H1 (cell line): ENCODE measurements around the gene AIRE. TPM values are rescaled to one million over a fixed set of nuclear protein-coding genes. Genes with fewer than 3 reads are reported as not detected.

Experiments used
- BACH1 ChIP-seq: IDR thresholded peaks from 2 replicates; pipeline ENCODE4 v1.6.1; 2012; ENCODE audit warnings: low read length, improper control_type of control experiment
- RNF2 ChIP-seq: fragments of 200-900, 300-1000 bp; sonication (generic); IDR thresholded peaks from 2 replicates; pipeline ENCODE4 v1.7.1; 2016; ENCODE audit warnings: borderline replicate concordance, low read depth, mild to moderate bottlenecking, antibody characterized with exemption, low read length; ENCODE audit not compliant: poor library complexity, severe bottlenecking; ENCODE audit errors: missing control alignments
- polyA plus RNA-seq, 7 experiments: library from polyadenylated mRNA; depleted of rRNA in 3 of 7; stranded (reverse) in 5 of 7; unstranded in 2 of 7; fragments of >200 nt in 5 of 7; fragments of 200-250 nt in 2 of 7; gene quantifications; 1 replicate in 5 of 7; 2 replicates in 1 of 7; 4 replicates in 1 of 7; pipeline versions ENCODE4 v1.2.1 to v1.2.3, GENCODE V29; 2011 to 2013; ENCODE audit warnings: missing spikeins in 2 of 7, mixed read lengths in 2 of 7
- total RNA-seq: library from RNA; stranded (reverse); fragmentation: NEBNext Ultra II Directional; extraction: Animal tissue kit (Norgen Biotek cat#: 25700); gene quantifications from 2 replicates; pipeline ENCODE4 v1.2.1, GENCODE V29; 2021
- TF ChIP-seq, protein P1 (sequence below): IDR thresholded peaks from 2 replicates; pipeline ENCODE4 v1.6.1; 2011; ENCODE audit warnings: low read length, improper control_type of control experiment

Gene AIRE
- total and polyA plus RNA-seq, 2 of the 8 experiments (the other 6 are each of a cell fraction or from before 2014, with no cell fraction given): 0.09 TPM; not detected in 1

DNA sequence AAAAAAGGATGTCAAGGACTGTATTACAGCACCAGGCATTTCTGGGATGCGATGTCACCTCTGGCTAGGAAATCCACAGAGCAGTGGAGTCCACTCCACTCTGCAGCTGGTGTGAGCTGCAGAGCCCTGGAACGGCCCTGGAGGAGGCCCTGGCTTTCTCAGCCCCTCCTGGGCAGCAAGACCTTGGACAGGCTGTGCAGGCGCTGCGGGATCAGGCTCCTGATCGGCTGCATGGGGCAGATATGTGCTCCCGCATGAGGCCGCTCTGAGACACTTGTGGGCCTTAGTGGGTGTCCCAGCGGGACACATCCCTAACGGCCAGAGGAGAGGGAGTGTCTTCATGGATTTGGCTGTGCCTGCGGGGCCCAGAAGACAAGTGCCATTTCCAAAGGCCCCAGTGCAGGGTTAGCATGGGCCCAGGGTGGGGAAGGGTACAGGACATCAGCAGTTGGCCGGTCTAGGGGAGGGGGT lies 30.1 kb upstream of the AIRE start (continued):
- TF ChIP-seq, protein P1, sequence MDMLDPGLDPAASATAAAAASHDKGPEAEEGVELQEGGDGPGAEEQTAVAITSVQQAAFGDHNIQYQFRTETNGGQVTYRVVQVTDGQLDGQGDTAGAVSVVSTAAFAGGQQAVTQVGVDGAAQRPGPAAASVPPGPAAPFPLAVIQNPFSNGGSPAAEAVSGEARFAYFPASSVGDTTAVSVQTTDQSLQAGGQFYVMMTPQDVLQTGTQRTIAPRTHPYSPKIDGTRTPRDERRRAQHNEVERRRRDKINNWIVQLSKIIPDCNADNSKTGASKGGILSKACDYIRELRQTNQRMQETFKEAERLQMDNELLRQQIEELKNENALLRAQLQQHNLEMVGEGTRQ: no peak
- no peak for TF ChIP-seq BACH1
- TF ChIP-seq RNF2: no peak
